Bone marrow (tissue), 2 donors: ENCODE measurements around the gene JMJD1C.
"Not testable (repeated sequence)": the region's sequence is repeated elsewhere in the genome, so short reads cannot be mapped to it uniquely, and the experiment has no call there.

ENCODE experiments used
- DNase-seq, 2 donors: peaks; one replicate each; lab custom pipeline; 2025; lab: John Stamatoyannopoulos, UW

JMJD1C gene

GRCh38 chr10:63396133-63396761, 69.5 kb downstream of the JMJD1C start:
- DNase-seq, result no peak

DNA sequence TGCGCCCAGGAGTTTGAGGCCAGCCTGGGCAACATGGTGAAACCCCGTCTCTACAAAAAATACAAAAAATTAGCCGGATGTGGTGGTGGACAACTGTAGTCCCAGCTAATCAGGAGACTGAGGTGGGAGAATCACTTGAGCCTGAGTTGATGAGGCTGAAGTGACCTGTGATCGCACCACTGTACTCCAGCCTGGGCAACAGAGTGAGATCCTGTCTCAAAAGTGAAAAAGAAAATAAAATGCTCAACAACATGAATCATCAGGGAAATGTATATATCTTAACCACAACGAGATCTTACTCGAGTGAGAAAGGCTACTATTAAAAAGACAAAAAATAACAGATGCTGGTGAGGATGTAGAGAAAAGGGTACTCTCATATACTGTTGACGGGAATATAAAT, 72.7 kb downstream of the JMJD1C start:
- no peak for DNase-seq

- no peak for DNase-seq
Observed at GRCh38 chr10:63392224-63392623, 73.6 kb downstream of the JMJD1C start.

GRCh38 chr10:63391812-63392211, 74.0 kb downstream of the JMJD1C start:
- DNase-seq, result peak in 1 of 2 donors; percentile 25

- no peak for DNase-seq
Observed at GRCh38 chr10:63390521-63390920, 75.3 kb downstream of the JMJD1C start.

DNA sequence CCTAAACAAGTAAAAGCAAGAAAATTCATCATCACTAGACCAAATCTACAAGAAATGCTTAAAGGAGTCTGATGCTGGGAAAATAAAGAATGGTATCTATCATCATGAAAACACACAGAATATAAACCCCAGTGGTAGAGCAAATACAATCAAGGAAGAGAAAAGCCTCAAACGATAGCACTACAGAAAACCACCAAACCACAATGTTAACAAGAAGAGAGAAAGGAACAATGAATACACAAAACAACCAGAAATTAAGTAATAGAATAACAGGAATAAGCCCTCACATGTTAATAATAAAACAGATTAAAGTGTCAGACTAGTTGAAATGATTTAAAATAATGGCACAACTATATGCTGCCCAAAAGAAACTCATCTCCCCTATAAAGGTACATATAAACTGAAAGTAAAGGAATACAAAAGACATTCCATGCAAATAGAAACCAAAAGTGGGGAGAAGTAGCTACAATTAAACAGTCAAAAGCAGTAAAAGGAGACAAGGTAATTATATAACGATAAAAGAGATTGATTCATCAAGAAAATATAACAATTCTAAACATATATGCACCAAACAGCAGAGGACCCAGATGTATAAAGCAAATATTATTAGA, 77.3 kb downstream of the JMJD1C start:
- peak in 1 of 2 donors; percentile 72 for DNase-seq

- DNase-seq, result no peak
Observed at GRCh38 chr10:63385254-63385653, 80.5 kb downstream of the JMJD1C start.

DNA sequence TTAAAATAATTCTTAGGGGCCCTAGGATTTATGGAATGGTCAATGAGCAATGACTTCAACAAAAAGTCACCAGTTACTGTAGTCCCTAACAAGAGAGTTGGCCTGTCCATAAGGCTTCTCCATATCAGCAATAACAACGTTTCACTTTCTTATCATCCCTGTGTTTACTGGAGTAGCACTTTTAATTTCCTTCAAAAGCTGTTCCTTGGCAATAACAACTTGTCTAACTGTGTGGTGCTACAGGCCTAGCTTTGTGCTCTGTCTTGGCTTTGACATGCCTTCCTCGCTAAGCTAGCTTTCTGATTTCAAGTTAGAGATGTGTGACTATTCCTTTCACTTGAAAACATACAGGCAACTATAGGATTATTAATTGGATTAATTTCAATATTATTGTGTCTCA, 81.1 kb downstream of the JMJD1C start:
- no peak for DNase-seq

DNA sequence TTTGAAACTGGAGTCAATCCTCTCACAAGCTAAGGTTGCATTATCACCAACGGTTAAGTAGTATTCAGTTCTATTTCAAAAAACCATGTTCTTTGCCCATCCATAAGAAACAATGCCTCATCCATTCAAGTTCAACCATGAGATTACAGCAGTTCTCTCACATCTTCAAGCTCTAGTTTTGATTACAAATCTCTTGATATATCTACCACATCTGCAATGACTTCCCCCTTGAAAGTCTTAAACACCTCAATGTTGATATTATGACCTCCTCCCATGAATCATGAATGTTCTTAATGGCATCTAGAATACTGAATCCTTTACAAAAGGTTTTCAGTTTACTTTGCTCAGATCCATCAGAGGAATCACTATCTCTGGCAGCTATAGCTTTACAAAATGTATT, 81.8 kb downstream of the JMJD1C start:
- DNase-seq, result no peak

GRCh38 chr10:63383141-63383540, 82.6 kb downstream of the JMJD1C start:
- DNase-seq, result no peak

DNA sequence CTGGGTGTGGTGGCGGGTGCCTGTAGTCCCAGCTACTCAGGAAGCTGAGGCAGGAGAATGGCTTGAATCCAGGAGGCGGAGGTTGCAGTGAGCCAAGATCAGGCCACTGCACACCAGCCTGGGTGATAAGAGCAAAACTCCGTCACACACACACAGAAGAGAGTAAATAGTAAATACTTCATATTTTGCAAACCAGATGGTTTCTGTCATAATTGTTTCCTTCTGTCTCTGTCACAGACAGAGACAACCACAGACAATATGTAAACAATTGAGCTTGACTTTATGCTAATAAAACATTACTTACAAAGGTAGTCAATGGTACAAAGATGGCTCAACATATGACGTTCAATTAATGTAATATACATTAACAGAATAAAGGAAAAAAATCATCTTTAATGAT, 83.7 kb downstream of the JMJD1C start:
- no peak for DNase-seq

DNA sequence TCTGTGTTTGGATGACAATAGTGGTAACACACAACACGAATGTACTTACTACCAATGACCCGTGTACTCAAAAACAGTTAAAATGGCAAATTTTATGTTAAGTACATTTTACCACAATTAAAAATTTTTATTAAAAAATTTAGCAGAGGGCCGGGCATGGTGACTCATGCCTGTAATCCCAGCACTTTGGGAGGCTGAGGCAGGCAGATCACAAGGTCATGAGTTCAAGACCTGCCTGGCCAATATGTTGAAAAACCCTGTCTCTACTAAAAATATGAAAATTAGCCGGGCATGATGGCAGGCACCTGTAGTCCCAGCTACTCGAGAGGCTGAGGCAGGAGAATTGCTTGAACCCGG, 88.5 kb downstream of the JMJD1C start:
- DNase-seq, result not testable (repeated sequence)

DNA sequence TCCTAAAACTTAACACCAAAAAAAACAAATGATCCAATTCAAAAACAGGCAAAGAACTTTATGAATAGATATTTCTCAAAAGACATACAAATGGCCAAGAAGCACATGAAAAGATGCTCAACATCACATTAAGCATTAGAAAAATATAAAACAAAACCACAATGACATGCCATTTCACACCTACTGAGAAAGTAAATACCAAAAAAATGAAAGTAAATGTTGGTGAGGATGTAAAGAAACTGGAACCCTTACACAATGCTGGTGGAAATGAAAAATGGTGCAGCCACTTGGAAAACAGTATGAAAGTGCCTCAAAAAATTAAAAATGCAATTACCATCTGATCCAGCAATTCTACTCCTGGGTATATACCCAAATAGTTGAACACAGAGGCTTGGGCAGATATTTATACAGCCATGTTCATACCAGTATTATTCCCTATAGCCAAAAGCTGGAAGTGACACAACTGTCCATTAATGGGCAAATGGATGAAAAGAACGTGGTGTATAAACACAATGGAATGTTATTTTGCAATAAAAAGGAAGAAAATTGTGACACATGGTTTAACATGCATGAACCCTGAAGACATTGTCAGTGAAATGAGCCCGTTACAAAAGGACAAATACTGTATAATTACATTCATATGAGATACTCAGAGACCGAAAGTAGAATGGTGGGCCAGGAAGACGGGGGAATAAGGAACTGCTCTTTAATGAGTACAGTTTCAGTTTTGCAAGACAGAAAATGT, 89.0 kb downstream of the JMJD1C start:
- DNase-seq, result peak in 1 of 2 donors; percentile 17

GRCh38 chr10:63375859-63376258, 89.9 kb downstream of the JMJD1C start:
- no peak for DNase-seq

- no peak for DNase-seq
Observed at GRCh38 chr10:63375458-63375857, 90.3 kb downstream of the JMJD1C start.

- DNase-seq, result no peak
Observed at GRCh38 chr10:63374991-63375390, 90.8 kb downstream of the JMJD1C start.

DNA sequence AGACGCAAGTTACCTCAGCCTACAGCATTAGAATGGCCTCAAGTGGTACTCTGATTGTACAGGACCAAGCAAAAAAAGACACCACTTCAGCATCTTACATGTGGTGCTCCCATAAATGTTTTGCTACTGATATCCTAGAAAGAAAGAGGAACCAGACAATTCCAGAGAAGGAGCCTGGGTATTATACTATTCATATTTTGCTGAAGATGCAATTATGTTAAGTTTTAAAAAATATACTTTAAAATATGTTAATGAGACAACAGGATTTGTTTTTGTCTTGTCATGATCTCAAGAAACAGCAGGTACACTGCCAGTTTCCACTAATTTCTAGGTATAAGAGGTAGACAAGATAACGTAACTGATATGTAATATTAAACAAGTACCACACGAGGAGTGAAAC, 92.6 kb downstream of the JMJD1C start:
- DNase-seq, result no peak

- DNase-seq, result no peak
Observed at GRCh38 chr10:63369711-63370110, 96.1 kb downstream of the JMJD1C start.

DNA sequence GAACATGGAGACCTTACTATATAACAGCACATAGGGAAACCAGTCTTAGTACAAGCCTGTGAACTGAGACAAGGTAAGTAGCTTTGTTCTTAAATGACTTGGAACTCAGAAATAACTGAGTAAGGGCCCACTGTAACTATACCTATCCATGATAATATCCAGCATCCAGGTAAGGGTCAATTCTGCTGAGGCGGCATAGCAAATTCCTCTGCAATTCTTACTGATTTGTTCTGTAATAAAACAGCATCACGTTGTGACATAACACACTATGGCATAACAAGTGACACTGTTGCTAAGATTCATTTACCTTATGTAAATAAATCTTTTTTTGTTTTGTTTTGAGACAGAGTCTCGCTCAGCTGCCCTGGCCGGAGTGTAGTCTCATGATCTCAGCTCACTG, 97.4 kb downstream of the JMJD1C start:
- DNase-seq, result no peak

DNA sequence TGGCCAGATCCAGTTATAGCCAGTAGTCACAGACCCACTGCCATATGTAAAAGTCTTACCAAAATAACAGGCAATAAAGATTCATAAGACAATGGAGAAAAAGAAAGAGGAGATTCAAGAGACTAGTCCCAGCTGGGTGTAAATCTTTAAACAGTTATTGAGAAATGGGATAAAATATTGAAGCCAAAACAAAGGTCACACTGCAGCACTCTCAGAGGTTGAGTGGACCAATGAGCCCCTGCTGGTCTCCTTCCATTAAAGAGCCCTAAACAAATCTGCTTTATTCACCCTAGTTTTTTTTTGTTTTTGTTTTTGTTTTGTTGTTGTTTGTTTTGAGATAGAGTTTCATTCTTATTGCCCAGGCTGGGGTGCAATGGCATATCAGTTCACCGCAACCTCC, 98.8 kb downstream of the JMJD1C start:
- no peak for DNase-seq

DNA sequence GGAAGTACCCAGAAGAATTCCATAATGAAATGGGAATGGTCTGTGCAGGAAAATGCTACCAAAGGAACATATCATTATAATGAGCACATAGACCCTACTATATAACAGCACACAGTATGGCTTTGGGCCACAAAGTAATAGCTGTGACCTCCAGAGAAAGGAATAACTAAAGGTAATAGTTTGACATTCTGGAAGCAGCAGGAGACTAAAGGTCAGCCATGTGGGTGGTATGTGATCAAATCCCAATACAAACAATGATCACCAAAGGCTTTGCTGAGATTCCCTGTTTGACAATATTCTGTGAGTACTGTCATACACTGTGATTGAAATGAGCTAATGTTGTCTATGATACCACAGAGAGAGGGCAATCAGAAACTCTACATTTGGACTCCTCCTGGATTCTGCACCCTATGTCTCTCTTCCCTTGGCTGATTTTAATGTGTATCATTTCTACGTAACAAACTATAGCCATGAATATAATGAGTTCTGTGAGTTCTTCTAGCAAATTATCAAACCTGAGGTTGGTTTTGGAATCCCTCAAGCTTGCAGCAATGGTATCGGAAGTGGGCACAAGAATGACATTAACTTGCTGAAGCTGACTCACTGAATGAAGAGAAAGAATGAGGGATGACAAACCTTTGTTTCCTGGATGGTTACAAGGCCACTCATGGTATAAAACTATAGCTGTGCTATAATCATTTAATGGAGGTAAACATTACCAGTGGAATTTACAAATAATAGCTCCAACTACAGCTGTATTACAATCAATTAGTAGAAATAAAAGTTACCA, 99.6 kb downstream of the JMJD1C start:
- no peak for DNase-seq

GRCh38 chr10:63364918-63365317, 100.9 kb downstream of the JMJD1C start:
- DNase-seq, result no peak

DNA sequence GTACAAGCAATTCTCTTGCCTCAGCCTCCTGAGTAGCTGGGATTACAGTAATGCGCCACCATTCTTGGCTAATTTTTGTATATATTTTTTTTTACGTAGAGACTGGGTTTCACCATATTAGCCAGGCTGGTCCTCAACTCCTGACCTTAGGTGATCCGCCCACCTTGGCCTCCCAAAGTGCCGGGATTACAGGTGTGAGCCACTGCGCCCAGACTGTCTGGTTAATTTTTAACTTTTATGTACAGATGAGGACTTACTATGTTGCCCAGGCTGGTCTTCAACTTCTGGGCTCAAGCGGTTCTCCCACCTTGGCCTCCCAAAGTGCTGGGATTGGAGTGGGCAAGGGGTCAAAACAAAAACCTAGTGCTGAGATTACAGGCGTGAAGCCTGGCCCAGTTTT, 101.8 kb downstream of the JMJD1C start:
- no peak for DNase-seq
